Measurements from ENCODE around the gene ITGB8.

DNA sequence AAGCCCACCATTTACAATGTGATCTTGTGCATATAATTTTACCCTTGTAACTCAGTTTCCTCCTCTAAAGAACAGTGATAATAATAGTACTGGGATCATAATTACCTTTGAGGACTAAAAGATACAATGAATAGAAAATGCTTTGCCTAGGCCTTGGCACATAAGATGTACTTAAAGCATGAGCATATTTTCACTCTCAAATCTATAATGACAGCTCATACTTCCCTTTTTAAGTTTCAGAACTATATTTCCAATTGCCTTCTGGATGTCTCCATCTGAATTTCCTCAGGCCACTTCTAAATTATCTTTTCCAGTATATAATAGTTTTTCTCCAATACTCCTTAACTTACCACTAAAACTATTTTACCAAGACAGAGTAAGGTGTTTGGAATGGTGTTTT lies 13.3 kb upstream of the ITGB8 start:
- TF ChIP-seq, protein P1, sequence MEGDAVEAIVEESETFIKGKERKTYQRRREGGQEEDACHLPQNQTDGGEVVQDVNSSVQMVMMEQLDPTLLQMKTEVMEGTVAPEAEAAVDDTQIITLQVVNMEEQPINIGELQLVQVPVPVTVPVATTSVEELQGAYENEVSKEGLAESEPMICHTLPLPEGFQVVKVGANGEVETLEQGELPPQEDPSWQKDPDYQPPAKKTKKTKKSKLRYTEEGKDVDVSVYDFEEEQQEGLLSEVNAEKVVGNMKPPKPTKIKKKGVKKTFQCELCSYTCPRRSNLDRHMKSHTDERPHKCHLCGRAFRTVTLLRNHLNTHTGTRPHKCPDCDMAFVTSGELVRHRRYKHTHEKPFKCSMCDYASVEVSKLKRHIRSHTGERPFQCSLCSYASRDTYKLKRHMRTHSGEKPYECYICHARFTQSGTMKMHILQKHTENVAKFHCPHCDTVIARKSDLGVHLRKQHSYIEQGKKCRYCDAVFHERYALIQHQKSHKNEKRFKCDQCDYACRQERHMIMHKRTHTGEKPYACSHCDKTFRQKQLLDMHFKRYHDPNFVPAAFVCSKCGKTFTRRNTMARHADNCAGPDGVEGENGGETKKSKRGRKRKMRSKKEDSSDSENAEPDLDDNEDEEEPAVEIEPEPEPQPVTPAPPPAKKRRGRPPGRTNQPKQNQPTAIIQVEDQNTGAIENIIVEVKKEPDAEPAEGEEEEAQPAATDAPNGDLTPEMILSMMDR (IDR thresholded peaks at IDR 0.05) = no peak
- no peak for TF ChIP-seq EP300 (IDR thresholded peaks at IDR 0.05)

All from tibial nerve (tissue), 4 donors.